K562 (cell line): ENCODE measurements around the gene FKRP.

Experiments used
- ATF6 ChIP-seq: sonication (generic); formaldehyde crosslinking; IDR thresholded peaks from 2 replicates; pipeline ENCODE4 v1.4.0; 2020; ENCODE audit warnings: mild to moderate bottlenecking, missing genetic modification reagents
- CHD4 ChIP-seq: fragments of 200-600 bp; sonication (generic); IDR thresholded peaks from 3 replicates; pipeline ENCODE4 v1.6.1; 2012; ENCODE audit warnings: low read depth, mild to moderate bottlenecking, mixed read lengths, low read length, inconsistent platforms; ENCODE audit not compliant: insufficient read depth, insufficient replicate concordance, poor library complexity, severe bottlenecking
- CTCF ChIP-seq, 3 experiments: IDR thresholded peaks in 2 of 3; conservative IDR thresholded peaks in 1 of 3; 2 replicates each; pipeline ENCODE4 v1.5.1; 2011 to 2012; ENCODE audit warnings: low read length in 3 of 3, mild to moderate bottlenecking in 3 of 3, control low read depth in 2 of 3, improper control_type of control experiment in 1 of 3, inconsistent platforms in 1 of 3, low read depth in 1 of 3, mixed read lengths in 1 of 3, moderate library complexity in 1 of 3; ENCODE audit not compliant: insufficient read depth in 2 of 3
- MAFF ChIP-seq: IDR thresholded peaks from 2 replicates; pipeline ENCODE4 v1.6.1; 2012; ENCODE audit warnings: low read length, improper control_type of control experiment
- MEF2D ChIP-seq: conservative IDR thresholded peaks from 2 replicates; pipeline ENCODE4 v1.6.1; 2016; ENCODE audit warnings: low read depth, missing genetic modification characterization, missing compliant biosample characterization
- PKNOX1 ChIP-seq: fragments of 450-650 bp; IDR thresholded peaks from 2 replicates; pipeline ENCODE4 v1.6.1; 2016
- SIN3A ChIP-seq, 2 experiments: fragments of 150-350 bp in 1 of 2; IDR thresholded peaks; 2 replicates each; pipeline ENCODE4 v1.6.1; 2011 to 2016; ENCODE audit warnings: borderline replicate concordance in 2 of 2, low read depth in 2 of 2, low read length in 2 of 2, mild to moderate bottlenecking in 2 of 2, moderate library complexity in 2 of 2; ENCODE audit not compliant: control insufficient read depth in 1 of 2
- YY1 ChIP-seq, 3 experiments: IDR thresholded peaks; 2 replicates each; pipeline ENCODE4 v1.6.1; 2011; ENCODE audit warnings: low read length in 2 of 3, mild to moderate bottlenecking in 2 of 3, moderate library complexity in 2 of 3, borderline replicate concordance in 1 of 3, control low read depth in 1 of 3, low read depth in 1 of 3; ENCODE audit not compliant: insufficient read depth in 3 of 3, insufficient replicate concordance in 2 of 3, control insufficient read depth in 1 of 3, insufficient read length in 1 of 3; ENCODE audit errors: extremely low read depth in 1 of 3
- TF ChIP-seq, protein P1 (sequence below): sonication (generic); formaldehyde crosslinking; IDR thresholded peaks from 2 replicates; pipeline ENCODE4 v1.8.1; 2022; ENCODE audit warnings: missing genetic modification reagents
- TF ChIP-seq, protein P2 (sequence below), 2 experiments: fragments of 450-650 bp; formaldehyde crosslinking in 1 of 2; IDR thresholded peaks; 2 replicates each; pipeline versions ENCODE4 v1.4.0 to v1.6.1; 2014 to 2020; ENCODE audit warnings: mild to moderate bottlenecking in 2 of 2, borderline replicate concordance in 1 of 2, low read depth in 1 of 2

GRCh38 chr19:46785980-46786235, 40.1 kb downstream of the FKRP start:
- TF ChIP-seq ATF6 (CRISPR knock-in tag), result no peak
- TF ChIP-seq CTCF (IDR thresholded peaks at IDR 0.05 in 2 of 3, conservative IDR thresholded peaks at IDR 0.05 in 1 of 3; ENCODE audit: insufficient read depth in 2 of 3, low read depth in 1 of 3, low read length in 3 of 3), result no peak
- TF ChIP-seq SIN3A (IDR thresholded peaks at IDR 0.05; ENCODE audit: borderline replicate concordance in 2 of 2, control insufficient read depth in 1 of 2, low read depth in 2 of 2, low read length in 2 of 2), result no peak
- no peak for TF ChIP-seq MAFF
- TF ChIP-seq, protein P1, sequence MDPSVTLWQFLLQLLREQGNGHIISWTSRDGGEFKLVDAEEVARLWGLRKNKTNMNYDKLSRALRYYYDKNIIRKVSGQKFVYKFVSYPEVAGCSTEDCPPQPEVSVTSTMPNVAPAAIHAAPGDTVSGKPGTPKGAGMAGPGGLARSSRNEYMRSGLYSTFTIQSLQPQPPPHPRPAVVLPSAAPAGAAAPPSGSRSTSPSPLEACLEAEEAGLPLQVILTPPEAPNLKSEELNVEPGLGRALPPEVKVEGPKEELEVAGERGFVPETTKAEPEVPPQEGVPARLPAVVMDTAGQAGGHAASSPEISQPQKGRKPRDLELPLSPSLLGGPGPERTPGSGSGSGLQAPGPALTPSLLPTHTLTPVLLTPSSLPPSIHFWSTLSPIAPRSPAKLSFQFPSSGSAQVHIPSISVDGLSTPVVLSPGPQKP (CRISPR knock-in tag), result no peak
- TF ChIP-seq, protein P2, sequence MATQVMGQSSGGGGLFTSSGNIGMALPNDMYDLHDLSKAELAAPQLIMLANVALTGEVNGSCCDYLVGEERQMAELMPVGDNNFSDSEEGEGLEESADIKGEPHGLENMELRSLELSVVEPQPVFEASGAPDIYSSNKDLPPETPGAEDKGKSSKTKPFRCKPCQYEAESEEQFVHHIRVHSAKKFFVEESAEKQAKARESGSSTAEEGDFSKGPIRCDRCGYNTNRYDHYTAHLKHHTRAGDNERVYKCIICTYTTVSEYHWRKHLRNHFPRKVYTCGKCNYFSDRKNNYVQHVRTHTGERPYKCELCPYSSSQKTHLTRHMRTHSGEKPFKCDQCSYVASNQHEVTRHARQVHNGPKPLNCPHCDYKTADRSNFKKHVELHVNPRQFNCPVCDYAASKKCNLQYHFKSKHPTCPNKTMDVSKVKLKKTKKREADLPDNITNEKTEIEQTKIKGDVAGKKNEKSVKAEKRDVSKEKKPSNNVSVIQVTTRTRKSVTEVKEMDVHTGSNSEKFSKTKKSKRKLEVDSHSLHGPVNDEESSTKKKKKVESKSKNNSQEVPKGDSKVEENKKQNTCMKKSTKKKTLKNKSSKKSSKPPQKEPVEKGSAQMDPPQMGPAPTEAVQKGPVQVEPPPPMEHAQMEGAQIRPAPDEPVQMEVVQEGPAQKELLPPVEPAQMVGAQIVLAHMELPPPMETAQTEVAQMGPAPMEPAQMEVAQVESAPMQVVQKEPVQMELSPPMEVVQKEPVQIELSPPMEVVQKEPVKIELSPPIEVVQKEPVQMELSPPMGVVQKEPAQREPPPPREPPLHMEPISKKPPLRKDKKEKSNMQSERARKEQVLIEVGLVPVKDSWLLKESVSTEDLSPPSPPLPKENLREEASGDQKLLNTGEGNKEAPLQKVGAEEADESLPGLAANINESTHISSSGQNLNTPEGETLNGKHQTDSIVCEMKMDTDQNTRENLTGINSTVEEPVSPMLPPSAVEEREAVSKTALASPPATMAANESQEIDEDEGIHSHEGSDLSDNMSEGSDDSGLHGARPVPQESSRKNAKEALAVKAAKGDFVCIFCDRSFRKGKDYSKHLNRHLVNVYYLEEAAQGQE (IDR thresholded peaks at IDR 0.05; ENCODE audit: borderline replicate concordance), result no peak
- TF ChIP-seq, protein P2 (CRISPR knock-in tag; IDR thresholded peaks at IDR 0.05; ENCODE audit: low read depth), result no peak
- TF ChIP-seq MEF2D, result no peak
- no peak for TF ChIP-seq PKNOX1
- TF ChIP-seq CHD4, result no peak
- no peak for TF ChIP-seq YY1 (IDR thresholded peaks at IDR 0.05; ENCODE audit: borderline replicate concordance in 1 of 3, control insufficient read depth in 1 of 3, extremely low read depth in 1 of 3, insufficient read depth in 3 of 3, insufficient read length in 1 of 3, insufficient replicate concordance in 2 of 3, low read depth in 1 of 3, low read length in 2 of 3)
